GM12865 (cell line): Measurements from ENCODE around the gene WNT11.

ENCODE experiments used
- DNase-seq: peaks from one replicate; pipeline ENCODE4 v3.0.0; 2010; ENCODE audit warnings: low read depth
- H3K4me3 ChIP-seq: 2 replicates; pipeline ENCODE4 v1.5.1; 2011; ENCODE audit warnings: mild to moderate bottlenecking, low read depth, low read length, control low read depth
- CTCF ChIP-seq: IDR thresholded peaks from 2 replicates; pipeline ENCODE4 v1.5.1; 2011; ENCODE audit warnings: low read length, control low read depth, low read depth, inconsistent platforms; ENCODE audit not compliant: insufficient read depth; ENCODE audit errors: missing control alignments

WNT11 gene

GRCh38 chr11:76248210-76248609 is 41.9 kb upstream of the WNT11 start:
- peak; percentile 49 for DNase-seq
- TF ChIP-seq CTCF = peak; percentile 49
- no peak overlapping the region for H3K4me3 ChIP-seq

GRCh38 chr11:76247091-76247490 is 40.8 kb upstream of the WNT11 start:
- no peak for DNase-seq
- TF ChIP-seq CTCF = no peak
- no peak overlapping the region for H3K4me3 ChIP-seq

DNA sequence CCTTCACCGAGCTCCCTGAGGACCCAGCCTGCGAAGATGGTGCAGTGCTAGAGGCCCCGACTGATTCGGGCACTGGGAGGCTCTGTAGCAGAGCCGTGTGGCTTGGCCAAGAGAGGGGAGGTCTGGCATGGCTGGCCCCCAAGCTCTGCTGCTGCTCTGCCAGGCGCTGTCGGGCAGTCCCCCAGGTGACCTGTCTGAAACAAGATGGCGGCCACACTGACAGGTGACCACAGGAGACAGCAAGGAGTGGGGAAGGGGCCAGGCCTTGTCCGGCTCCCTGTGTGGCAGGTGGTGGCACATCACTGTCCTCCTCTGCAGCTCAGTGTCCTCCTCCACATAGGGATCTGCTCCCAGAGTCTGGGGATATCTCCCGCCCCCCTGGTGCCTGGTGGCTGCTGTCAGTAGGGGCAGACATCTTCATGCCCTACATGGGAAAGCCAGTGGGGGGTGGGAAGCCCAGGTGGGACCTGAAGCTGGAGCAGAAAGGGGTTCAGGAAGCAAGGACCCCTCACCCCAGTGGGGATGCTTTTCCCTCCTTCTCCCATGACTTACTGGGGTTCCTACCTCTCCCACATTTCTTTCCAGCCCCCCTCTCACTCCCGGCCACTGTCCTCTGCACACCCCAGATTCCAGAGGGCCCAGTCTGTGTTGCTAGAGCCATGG is 40.1 kb upstream of the WNT11 start:
- DNase-seq = no peak
- H3K4me3 ChIP-seq = no peak overlapping the region
- TF ChIP-seq CTCF = no peak

DNA sequence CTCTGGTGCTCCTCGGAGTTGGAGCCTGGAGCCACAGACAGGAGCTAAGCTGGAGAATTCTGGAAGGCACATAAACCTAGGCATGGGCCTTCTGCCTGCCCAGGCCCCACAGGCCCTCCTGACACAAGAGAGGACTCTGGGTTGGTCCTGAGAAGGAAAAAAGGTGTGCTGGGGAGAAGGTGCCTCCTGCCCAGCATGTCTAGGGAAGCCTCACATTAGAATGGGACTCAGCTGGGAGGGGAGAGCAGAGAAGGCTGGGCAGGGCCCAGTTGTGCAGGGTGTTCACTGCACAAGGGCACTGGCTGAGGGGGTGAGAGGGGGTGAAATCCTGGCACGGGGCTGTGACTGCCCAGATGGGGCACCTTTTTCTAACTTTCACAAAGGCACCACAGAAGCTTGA is 39.4 kb upstream of the WNT11 start:
- DNase-seq = no peak
- no peak for TF ChIP-seq CTCF

DNA sequence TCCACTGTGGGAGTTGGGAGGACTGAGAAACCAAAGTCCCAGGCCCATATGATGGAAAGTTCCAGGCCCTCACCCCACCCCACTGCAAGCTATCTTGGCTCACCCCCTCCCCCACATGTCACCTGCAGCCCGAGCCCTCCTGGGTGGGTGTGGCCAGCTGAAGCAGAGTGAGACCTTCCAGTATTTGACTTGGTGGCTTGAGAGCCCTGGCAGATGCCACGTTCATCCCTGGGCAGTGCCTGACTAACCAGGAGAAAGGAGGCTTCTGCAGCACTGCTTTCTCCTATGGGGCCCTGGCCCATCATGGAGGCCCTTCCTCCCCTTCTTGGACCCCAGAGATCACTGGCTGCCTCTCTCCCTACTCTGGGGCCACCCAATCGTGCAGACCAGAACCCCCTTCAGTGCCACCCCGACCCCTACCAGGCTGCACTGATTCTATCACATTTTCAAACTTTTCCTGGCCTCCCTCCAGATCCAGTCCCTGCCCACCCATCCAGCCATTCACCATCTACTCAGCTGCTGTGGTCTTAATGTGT is 38.1 kb upstream of the WNT11 start:
- no peak for DNase-seq
- H3K4me3 ChIP-seq = no peak overlapping the region
- TF ChIP-seq CTCF = no peak

More for the DNA sequence above, 39.4 kb upstream of the WNT11 start:
- H3K4me3 ChIP-seq = no peak overlapping the region

- TF ChIP-seq CTCF = no peak
- no peak for DNase-seq
- H3K4me3 ChIP-seq = no peak overlapping the region
Measured at GRCh38 chr11:76243957-76244285, 37.6 kb upstream of the WNT11 start.
